Stimulated activated CD8-positive, alpha-beta memory T cell treated with anti-CD3 and anti-CD28 coated beads, Interleukin-15, amount 100 ng/mL, for 4 hours (primary cell): ENCODE measurements around the gene DHH.
"Not testable (repeated sequence)": the region's sequence is repeated elsewhere in the genome, so short reads cannot be mapped to it uniquely, and the experiment has no call there.

ENCODE experiments used
- DNase-seq, 2 donors: peaks; one replicate each; pipeline ENCODE4 v3.0.0-alpha.2; 2020; ENCODE audit warnings: low read depth in 2 of 2

The DHH gene

DNA sequence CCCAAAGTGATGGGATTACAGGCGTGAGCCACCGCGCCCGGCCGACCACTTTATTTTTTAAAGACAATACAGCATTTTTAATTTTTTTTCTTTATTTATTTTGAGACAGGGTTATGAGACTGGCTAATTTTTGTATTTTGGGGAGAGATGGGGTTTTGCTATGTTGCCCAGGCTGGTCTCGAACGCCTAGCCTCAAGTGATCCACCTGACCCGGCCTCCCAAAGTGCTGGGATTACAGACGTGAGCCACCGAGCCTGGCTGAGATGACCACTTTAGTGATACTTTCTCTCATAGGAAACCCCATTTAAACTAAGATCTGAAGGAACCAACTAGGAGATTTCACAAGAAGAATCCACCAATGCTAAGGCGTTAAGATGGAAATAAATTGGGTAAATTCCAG is 23.6 kb downstream of the DHH start:
- DNase-seq: no peak

GRCh38 chr12:49069507-49070346 is 24.9 kb downstream of the DHH start, which contains the start of gene RHEBL1:
TSS of gene RHEBL1 (minus strand) at chr12:49069979. CDS start at chr12:49069785, 194 bp downstream.
- peak; percentile 98 to 99 for DNase-seq

- DNase-seq: no peak
Observed at GRCh38 chr12:49068879-49069506, 25.6 kb downstream of the DHH start.

DNA sequence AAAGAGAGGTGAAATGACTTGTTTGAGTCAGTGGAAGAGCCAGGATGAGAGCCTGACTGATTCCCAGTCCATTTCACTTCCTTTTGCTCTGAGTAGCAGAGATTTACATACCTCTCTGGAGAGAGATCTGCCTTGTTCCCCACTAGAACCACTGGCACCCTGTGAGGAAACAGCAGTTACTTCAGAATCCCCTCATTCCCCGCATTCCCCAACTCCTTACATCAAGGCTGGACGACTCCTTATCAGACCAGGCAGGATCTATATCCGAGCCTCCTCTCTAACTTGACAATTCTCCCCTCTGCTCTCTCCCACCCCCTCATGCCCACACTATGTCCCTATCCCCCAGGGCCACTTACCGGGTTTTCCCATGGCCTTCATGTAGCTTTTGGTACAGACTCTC is 28.5 kb downstream of the DHH start:
- DNase-seq: no peak

- DNase-seq: no peak
Observed at GRCh38 chr12:49064767-49065152, 29.8 kb downstream of the DHH start.

GRCh38 chr12:49061916-49062315 is 32.7 kb downstream of the DHH start:
- DNase-seq: not testable (repeated sequence)

DNA sequence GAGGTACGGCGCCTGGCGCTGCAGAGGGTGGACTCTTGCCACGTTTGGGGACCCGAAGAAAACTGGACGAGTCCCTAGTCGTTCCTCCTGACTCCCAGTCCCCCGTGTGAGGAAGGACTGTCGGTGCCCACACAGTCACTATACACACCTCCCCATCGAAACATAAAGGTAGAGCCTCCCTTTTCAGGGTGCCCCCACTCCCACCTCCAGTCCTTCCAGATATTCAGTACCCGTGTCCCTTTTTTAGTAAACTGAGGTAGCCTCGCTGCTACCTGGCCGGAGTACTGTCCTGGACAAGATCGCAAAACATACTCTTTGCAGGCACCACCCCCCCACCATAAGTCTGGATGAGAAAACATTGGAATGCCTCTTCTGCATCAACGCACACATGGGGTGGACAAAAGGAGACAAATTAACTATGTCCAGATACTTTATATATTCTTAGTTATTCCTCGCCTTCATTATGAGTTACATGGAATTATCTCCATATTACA is 33.4 kb downstream of the DHH start:
- DNase-seq: no peak

GRCh38 chr12:49060237-49061156 is 34.1 kb downstream of the DHH start, which contains the start of gene KMT2D:
TSS of gene KMT2D (minus strand) at chr12:49060794. CDS start at chr12:49055324, 5,470 bp downstream.
- peak; percentile 79 to 81 for DNase-seq

GRCh38 chr12:49059299-49060171 is 35.1 kb downstream of the DHH start:
- DNase-seq: no peak

DNA sequence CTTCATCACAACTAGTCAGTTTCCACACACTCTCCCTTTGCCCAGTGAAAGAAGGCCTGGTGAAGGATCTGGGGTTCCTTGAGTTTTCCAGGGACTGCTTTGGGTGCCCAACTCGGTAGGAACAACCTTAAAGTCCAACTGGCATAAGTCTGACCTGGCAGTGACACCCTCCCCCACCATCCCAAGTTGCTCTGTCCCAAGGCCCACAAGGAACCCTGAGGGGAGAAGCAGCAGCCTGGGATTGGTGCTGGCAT is 35.6 kb downstream of the DHH start:
- DNase-seq: no peak

GRCh38 chr12:49058366-49059044 is 36.1 kb downstream of the DHH start:
- no peak for DNase-seq

DNA sequence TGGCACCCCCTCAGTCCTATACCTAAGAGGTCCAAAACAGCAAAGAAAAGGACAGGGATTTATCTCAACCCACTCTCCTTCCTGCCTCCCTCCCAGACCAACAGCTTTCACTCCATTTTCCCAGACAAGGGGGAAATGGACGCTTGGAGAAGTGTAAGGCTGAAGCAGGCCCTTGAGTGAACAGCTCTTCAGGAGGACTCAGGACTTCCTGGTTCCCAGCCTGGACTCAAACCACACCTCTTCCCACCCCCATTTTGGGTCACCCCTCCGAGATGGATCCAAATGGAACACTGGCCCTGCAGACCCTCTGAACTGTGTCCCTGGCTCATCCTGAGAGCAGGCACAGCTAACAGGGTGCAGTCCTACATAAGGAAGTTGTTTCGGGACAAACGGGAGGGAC is 36.7 kb downstream of the DHH start:
- DNase-seq: no peak

DNA sequence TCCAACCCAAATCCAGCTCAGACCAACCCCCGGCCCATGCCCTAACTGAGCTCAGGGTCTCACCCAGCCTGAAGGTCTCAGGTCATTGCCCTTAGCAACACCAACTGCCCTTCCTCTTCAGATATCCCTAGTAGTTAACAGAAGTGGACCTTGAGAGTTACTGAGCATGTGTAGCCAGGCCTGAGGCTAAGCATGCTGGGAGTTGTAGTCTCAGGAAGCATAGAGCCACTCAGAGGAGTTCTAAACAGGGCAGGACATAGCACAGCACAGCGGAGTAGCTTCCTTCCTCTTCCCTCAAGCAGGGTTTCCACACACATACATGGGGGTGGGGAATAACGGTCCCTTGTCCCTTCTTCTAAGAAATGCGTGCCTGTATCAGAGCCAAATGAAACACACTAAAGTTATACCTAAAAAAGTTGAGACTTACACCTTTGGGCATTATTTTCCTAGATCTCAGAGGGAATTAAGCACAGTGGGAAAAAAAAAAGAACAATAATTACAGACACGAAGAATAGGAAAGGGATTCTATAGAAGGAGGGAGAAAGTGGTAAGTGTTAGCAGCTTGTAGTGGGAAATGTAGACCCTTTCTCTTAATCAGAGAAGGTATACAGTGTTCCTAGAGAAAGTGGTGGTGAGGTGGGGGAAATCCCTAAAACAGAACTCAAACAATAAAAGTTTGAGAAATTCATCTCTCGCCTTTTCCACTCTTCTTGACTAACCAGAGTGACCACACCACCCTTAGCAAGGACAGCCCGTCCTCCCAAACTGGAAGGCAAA is 38.4 kb downstream of the DHH start:
- no peak for DNase-seq

DNA sequence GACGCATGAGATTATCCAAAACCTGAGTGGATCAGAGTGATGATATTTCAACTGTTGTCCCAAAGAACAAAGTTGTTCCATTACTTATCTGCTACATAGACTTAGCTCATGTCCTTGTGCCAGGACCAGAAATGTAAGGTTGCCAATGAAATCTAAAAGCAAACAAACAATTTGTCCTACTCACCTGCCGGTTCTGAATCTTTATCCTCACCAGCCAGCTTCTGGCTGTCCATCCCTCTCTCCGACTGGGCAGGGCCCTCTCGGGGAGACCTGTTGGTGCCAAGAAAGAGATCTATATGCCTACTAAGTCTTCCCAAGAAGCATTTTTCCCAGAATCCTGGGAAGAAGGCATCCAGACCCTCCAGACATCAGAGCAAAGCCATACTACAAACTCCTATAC is 39.5 kb downstream of the DHH start:
- no peak for DNase-seq

DNA sequence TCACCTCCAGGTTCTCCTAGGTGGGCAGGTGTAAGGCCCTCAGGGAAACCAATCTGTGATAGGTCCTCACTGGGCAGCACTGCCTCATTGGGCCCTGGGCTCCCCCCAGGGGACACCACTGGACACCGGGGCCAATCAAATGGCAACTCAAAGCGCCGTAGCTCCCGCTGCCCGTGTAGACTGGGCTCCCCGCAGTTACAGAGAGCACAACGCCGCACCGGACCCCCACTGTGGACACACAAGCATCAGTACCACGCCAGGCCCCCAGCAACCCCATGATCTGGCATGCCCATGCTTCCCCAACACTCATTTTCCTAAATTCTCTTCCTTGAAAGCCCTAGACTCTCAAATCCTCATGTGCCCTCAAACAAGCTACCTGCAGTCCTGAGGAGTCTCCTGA is 40.1 kb downstream of the DHH start:
- DNase-seq: no peak

GRCh38 chr12:49054096-49054495 is 40.5 kb downstream of the DHH start:
- no peak for DNase-seq

GRCh38 chr12:49052451-49053208 is 42.0 kb downstream of the DHH start:
- DNase-seq: no peak

DNA sequence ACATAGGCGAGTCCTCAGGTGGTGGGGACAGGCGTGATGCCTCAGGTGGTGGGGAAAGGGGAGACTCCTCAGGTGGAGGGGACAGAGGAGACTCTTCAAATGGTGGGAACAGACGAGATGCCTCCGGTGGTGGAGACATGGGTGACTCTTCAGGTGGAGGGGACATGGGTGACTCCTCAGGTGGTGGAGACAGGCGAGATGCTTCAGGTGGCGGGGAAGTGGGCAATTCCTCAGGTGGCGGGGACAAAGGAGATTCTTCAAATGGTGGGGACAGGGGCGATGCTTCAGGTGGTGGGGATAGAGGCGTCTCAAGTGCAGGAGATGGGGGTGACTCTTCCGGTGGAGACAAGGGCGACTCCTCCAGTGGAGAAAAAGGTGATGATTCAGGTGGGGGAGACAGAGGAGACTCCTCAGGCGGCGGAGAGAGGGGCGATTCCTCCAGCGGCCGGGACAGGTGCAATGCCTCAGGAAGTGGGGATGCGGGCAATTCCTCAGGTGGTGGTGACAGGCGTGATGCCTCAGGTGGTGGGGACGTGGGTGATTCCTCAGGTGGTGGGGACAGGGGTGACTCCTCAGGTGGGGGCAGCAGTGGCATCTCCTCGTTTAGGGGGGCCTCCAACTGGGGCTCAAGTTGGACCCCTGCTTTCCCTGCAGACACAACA is 42.7 kb downstream of the DHH start:
- DNase-seq: no peak

DNA sequence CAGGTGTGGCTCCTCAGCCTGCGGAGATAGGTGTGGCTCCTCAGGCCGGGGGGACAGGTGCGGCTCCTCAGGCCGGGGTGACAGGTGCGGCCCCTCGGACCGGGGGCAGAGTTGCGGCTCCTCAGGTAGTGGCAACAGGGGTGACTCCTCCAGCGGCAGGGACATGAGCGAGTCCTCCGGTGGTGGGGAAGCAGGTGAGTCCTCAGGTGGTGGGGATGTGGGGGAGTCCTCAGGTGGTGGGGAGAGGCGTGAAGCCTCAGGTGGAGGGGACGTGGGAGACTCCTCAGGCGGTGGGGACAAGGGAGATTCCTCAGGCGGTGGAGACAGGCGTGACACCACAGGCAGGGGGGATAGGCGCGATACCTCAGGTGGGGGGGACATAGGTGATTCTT is 43.2 kb downstream of the DHH start:
- no peak for DNase-seq
